Activated CD8-positive, alpha-beta memory T cell treated with anti-CD3 and anti-CD28 coated beads, Interleukin-2, amount 50 U/mL, for 4 hours (primary cell): Measurements from ENCODE around the gene DIO1.
"Not testable (repeated sequence)": the region's sequence is repeated elsewhere in the genome, so short reads cannot be mapped to it uniquely, and the experiment has no call there.

Source experiments
- DNase-seq: peaks from one replicate; pipeline ENCODE4 v3.0.0-alpha.2; 2020

DIO1 gene

DNA sequence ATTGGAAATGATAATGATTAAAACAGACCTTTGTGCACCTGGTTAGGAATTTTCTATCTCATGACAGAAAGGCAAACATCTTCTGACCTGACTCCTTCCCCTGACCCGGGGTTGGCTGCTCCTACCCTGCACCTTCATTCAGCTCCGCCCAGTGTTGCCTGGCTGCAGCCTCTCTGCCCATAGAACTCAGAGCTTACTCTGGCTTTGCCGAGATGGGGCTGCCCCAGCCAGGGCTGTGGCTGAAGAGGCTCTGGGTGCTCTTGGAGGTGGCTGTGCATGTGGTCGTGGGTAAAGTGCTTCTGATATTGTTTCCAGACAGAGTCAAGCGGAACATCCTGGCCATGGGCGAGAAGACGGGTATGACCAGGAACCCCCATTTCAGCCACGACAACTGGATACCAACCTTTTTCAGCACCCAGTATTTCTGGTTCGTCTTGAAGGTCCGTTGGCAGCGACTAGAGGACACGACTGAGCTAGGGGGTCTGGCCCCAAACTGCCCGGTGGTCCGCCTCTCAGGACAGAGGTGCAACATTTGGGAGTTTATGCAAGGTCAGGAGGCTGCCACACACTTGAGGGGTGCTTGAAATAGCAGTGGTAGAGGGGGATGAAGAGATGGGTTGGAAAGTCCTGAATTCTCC is at the start of gene DIO1:
Gene DIO1 (plus strand): TSS at position 189 of the 638 bp plus-strand sequence. CDS start 24 bp downstream, at position 213.
- no peak for DNase-seq

DNA sequence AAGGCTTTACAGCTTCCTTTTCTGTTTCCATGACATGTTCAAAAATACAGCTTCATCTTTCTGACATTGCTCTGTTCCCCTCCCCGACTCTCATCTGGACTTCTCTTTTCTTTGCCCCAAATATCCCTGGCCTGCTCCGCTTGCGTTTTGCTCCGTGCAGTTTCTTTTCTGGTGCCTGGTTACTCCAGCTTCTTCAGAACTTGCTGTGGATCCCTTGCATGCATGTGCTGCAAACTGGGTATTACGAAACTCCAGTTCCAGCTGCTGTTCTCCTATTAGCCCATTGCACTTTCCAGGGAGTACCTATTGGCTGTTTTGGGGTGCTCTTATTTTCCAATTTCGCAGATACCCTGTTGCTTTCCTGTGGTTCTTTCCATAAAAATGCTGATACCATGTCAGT is 46.0 kb upstream of the DIO1 start:
- DNase-seq = no peak

DNA sequence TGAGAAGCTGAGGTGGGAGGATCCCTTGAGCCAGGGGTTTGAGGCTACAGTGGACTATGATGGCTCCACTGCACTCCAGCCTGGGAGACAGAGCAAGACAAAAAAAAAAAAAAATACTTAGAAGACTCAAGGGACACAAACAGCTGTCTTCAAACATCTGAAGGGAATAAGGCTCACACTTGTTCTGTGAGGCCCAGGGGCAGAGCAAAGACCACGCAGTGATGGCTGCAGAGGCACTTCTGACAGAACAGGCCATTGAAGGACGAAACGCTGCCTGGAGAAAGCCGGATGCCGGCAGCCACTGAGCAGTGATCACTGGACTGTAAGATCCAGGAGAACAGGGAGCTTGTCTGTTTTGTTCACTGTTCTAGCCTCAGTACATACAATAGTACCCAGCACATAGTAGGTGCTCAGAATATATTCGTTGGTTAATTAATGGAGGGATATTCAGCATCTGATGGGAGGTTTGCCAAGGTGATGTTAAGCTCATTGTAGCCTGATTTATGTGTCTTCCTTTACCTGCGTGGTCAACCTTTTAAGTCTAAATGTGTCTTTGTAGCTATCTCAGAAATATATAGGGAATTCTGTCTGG is 43.8 kb upstream of the DIO1 start:
- DNase-seq = no peak

DNA sequence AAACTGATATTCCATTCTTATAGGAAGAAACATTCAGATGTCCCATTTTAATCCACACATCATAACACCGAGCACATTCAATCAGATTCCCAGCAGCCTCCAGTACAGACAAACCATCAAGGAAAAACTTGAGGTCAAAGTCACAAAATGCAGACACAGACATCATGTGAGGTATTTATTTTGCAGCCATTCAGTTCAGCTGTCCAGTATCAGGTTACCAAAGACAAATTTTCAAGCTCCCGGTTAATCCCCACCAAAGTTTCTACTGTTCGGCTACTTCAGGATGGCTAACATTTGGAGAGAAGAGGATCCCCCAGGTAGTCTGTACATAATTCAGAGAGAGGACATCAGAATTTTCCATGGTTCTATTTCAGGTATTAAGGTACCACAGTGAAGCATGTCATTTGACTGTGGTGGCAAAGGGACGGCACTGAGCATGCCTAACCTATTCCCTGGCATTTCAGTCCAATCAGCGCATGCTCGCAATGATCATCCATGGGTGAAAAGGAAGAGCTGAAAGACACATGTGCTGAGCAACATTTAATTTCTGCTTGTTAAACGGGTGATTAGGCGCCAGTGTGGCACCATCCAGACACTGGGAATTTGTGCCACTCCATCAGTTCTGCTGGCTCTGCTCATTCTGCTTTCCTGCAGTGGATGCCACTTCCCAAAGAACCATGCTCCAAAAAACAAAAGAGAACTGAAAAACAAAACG is 42.3 kb upstream of the DIO1 start:
- no peak for DNase-seq

DNA sequence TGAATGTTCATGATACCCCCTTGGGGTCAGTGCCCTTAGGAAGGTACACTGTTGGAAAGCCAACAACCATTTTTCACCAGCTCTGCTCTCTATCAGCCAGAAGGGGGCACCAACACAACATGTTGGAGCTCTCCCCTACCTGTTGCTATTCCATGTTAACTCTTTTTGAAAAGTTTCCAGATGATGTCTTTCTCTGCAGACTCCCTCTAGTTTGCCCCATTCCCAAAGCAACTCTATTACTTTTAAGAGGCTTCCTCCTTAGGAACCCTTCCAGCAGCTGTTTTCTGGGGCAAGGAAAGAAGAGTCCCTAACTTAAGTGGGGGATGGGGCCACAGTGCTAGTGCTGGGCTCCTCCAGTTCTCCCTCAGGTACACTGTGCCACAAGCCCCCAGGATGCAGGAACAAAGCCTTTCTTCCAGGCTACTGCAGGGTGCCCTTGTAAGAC is 33.0 kb upstream of the DIO1 start:
- peak; percentile 34 for DNase-seq

DNA sequence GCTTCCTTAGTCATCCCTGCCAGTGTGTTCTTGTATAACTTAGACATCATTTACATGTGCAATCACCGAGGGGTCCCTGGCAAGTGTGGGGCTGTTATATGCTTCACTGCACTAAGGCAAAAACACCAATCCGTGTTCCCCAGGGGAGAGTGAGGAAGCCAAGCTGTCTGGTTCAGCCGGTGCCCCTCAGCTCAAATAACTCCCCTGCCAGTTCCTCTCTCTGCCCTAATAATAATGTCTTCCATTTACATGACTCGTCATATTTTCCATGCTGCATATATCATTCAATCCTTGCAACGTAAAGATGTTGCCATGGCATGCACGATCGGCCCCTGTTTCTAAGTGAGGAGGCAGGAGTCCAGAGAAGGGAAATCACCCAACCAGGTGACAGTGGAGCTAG is 31.5 kb upstream of the DIO1 start:
- no peak for DNase-seq

DNA sequence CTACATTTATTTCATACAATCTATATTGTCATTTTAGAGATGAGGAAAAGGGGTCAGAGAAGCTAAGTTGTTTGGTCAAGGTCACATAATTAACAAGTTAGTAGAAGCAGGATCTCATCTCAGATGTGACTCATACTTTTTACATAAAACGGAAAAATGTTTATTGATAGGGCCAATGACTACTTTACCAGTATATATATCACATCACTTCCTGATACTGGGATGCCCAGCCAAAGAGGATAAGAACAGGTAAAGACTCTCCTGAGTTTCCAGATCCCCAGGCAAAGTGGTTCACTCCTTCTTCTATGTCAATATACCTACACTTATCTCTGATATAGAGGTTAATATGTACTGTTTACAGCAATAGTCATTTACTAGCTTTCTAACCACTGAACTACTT is 25.4 kb upstream of the DIO1 start:
- no peak for DNase-seq

DNA sequence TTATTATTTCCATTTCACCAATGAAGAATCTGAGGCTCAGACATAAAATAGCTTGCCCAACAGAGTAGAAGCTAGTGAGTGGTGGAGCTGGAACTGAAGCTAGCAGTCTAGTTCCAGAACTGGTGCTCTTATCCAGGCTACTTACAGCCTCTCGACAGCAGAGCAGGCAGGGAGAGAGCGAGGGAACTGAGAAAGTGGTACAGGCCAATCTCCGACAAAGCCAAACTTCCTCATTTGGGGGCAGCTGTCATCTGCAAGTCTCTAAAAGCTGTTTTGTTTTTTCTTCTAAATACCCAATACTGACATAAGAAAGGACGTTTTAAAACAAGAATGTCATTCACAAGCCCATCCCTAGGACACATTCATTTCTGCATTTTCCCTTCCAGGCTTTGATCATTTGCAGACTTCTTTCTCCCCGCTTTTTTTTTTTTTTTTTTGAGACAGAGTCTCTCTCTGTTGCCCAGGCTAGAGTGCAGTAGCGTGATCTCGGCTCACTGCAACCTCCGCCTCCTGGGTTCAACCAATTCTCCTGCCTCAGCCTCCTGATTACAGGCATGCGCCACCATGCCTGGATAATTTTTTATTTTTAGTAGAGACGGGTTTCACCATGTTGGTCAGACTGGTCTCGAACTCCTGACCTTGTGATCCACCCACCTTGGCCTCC is 24.4 kb upstream of the DIO1 start:
- no peak for DNase-seq

DNA sequence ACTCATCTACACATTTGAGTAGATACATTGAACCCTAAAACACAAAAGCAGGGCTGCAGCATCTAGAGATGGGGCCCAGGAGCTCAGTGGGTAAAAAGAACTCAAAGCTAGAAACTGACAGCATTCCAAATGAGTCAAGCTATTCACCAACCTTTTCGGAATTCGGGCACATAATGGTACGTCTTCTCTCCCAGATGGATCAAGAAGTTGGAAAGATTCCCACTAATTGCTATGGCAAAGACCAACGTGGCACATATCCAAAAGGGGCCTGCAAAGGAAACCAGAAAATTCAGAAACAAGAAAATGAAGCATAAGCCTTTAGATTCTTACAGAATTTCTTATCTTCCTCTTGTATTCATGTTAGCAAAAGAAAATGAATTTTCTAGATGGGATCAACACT is 22.8 kb upstream of the DIO1 start:
- no peak for DNase-seq

DNA sequence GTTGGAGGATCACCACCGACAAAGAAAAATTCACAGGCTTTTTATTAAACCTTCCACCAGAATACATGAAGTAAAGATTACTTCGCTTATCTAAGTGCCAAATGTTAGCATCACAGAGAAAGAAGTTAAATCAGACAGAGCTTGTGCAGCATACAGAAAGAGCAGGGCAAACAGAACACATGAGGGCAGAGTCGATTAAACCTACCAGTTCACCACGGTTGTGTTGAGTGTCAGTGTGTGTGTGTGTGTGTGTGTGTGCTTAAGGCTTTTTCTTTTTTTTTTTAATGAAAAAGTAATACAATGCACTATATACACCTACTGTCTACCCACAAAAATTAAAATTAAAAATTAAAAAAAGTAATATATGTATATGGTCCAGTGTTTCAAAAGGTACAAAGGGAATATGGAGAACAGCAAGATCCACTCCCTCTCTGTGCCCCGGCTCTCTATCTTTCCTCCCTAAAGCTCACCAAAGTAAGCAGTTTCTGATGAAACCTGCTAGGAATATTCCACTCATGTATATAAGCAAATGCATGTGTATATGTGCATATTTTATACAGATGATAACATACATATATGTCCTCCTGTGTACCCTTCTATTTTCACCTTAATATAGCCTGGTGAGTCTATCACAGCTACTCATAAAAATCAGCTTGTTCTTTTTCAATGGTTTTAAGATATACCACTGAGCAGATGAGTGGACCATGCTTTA is 22.1 kb upstream of the DIO1 start:
- no peak for DNase-seq

DNA sequence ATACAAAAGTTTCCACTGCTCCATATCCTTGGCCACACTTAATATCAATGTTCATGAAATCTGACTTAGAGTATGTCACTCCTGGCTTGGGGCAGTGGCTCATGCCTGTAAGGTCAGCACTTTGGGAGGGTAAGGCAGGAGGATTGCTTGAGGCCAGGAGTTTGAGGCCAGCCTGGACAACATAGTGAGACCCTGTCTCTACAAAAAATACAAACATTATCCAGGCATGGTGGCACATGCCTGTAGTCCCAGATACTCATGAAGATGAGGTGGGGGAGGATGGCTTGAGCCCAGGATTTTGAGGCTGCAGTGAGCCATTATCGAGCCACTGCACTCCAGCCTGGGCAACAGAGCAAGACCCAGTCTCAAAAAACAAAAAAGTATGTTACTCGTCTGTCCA is 18.8 kb upstream of the DIO1 start:
- not testable (repeated sequence) for DNase-seq

DNA sequence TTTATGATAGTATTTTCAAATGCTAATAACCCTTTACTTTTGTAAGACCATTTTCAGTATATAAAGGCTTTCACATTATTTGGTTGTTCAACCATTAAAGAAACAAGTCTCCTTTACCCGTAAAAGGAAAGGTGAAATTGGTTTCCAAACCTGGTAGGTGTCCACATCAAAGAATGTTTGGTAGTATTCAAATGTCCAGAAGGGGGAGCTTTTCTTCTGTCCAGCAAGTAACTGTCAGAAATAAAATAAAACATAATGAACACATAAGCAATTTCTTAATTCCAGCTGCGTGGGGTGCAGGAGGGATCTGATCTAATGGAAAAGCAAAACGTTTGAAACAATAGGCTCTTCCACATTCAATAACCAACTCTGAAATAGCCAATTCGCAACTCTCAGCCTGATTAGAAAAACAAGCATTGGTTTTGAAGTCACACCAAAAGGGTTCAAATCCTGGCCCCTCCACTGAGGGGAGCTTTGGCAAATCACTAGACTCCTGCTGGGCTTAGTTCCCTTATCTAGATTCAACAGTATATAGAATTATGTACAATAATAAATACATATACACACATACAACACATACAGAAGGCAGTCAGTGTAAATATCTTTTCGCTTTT is 15.4 kb upstream of the DIO1 start:
- no peak for DNase-seq

DNA sequence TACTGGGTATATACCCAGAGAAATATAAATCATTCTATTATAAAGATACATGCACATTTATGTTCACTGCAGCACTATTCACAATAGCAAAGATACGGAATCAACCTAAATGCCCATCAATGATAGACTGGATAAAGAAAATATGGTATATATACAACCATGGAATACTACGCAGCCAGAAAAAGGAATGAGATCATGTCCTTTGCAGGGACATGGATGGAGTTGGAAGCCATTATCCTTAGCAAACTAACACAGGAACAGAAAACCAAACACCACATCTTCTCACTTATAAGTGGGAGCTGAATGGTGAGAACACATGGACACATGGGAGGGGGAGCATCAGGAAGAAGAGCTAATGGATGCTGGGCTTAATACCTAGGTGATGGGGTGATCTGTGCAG is 12.1 kb upstream of the DIO1 start:
- not testable (repeated sequence) for DNase-seq

DNA sequence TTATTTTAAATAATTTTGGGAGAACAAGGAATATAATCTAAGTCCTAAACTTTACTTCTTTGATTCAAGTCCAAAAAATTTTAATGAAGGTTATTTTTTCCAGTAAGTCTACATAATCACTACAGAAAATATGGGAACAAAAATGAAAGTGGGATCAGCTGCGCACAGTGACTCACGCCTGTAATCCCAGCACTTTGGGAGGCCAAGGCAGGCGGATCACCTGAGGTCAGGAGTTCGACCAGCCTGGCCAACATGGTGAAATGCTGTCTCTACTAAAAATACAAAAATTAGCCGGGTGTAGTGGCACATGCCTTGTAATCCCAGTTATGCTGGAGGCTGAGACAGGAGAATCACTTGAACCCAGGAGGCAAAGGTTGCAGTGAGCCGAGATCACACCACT is 10.4 kb upstream of the DIO1 start:
- DNase-seq = not testable (repeated sequence)

DNA sequence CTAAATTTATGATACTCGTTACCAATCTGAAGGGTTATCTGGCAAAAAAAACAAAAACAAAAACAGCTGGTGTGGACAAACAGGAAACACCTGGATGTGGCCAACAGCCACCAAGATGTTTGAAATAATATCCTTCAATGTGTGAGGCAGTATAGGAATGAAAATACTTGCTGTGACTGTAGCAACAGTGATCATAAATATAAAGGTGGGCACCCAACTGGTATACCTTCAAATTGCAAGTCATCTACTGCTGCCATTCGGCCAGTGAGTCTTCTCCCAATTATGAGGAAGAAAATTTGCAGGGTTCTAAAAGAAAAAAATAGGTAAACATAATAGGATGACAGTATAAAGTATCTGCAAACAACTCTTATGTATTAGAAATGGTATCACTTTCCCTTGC is 5.3 kb upstream of the DIO1 start:
- DNase-seq = no peak

DNA sequence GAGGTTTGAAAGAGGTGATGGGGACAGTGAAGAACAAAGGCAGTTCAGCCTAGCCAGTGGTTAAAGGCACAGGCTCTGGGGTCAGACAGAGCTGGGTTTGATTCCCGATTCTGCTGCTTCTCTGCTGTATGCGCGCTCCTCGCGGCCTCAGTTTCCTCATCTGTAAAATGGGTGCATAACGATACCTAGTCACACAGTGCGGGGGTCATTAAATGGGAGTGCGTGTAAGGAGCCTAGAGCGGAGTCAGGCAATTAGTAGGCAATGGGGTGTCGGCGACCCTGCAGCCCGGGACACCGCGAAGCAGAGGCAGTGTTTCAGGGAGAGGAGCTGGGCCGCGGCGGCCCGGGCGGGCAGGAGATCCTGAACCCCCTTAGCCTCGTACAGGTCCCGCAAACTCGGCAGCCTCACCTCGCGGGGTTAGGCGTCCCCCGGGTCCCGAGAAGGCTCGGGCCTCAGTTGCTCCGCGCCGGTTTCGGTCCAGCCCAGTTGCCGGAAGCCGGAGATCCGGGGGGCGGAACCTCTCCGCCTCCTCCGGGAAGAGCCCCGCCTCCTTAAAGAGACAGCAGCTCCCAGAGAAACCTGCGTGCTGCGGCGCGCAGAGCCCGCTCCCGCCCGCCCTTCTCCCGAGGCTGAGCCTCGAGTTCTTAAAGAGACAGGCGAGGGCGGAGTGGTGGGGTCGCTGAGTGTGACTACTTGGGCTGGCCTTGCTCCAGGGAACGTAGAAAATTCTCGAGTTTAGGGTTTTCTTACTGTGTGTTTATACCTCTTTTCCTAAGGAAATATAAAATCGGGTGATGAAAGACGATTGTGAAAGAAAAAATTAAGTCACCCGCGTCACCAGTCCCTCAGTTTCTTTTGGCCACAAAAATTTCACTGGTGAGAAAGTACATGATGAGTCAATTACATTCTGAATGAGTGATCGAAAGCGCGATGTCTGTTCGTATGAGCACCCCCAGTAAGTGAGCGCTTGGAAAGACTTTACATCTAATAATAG is 4.4 kb upstream of the DIO1 start, which contains the start of gene YIPF1:
Gene YIPF1 (minus strand): TSS at position 494 of the 995 bp plus-strand sequence. CDS start 860 bp downstream, outside the sequence.
- DNase-seq = peak; percentile 85

DNA sequence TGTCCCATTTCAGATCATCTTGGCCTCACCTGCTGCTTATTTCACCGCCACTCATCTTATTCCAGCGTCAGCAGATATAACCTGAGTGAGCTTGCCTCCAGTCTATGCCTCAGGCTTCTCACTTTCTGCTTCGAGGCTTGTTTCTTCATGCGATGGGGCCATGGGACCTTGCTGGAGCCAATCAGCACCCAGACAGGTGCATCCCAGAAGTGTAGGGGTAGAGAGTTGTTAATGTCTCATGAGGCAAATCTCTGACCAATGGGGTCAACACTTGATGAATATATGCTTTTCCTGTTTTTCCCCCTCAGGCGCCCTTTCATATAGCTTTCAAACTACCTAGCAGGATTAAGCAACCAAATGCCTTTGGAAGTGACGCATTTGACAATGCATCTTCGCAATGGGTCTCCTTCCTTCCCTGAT is 3.5 kb upstream of the DIO1 start:
- DNase-seq = no peak

DNA sequence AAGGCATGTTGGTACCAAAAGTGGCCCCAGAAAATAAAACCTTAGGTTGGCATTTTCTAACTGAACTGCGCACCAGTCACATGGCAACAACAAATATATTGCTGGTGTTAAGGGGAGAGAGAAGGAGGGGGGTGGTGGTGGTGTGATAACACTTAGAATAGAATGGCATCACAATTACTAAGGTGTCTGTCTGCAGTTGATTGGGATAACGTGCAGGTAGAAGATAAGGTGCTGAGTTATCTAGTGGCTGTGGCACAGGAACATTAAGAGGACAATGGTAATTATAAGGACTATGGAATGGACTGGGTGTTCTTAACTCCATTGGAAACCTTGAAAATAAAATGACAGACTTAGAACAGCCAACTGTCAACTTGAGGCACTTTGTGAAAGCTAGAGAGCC is 3.0 kb upstream of the DIO1 start:
- DNase-seq = no peak

DNA sequence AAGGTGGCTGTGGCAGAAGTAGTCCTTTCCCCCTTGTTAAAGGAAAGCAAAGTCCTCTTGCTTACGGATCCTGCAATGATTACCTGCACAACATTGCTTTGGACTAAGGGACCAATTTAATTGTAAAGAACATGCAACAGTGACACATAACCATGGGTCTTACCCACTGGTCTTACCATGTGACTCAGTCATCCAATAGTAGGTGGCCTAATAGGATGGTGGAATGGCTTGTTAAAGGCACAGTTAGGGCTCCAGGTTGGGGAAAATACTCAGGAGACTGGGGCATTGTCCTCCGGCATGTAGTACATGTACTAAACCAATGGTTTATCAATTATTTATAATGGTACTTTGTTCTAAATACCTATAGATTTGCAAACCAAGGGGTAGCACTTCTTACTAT is 2.3 kb upstream of the DIO1 start:
- no peak for DNase-seq

DNA sequence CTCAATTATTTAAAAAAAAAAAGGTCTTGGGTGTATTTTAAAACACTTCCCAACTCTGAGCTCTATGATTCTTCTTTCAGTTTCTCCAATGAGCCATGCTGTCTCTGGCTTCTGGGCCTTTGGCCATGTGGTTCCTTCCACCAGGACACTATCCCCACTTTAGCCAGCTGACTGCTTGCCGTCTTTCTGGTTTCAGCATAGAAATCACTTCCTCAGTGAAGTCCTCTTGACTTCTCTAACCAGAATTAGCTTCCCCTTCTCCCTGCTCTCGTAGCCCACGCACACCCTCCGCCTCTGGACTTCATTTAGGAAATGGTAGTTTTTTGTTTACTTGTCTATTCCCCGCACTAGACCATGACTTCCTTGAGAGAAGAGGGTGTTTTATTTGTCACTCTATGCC is 1.1 kb upstream of the DIO1 start:
- DNase-seq = no peak

DNA sequence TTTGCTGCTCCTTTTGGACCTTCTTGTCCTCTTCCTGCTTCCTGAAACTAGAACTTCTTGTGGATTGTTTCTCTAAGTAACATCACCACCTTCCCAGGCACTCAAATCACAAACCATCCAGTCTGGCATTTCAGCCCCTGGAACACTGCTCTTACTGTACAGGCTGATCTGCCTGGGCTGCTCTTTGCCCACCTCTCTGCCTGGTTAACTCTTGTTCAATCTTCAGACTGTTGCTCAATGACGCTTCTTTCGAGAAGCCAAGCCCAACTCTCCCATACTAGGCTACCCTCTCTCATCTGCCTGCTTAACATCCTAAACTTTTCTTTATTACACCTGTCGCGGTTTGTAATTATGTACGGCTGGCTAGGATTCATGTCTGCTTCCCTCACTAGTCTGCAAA is 657 bp downstream of the DIO1 start:
- no peak for DNase-seq
